ENCODE results near the gene PSMG3.
"Not testable (repeated sequence)": the region's sequence is repeated elsewhere in the genome, so short reads cannot be mapped to it uniquely, and the experiment has no call there.

Gene PSMG3

DNA sequence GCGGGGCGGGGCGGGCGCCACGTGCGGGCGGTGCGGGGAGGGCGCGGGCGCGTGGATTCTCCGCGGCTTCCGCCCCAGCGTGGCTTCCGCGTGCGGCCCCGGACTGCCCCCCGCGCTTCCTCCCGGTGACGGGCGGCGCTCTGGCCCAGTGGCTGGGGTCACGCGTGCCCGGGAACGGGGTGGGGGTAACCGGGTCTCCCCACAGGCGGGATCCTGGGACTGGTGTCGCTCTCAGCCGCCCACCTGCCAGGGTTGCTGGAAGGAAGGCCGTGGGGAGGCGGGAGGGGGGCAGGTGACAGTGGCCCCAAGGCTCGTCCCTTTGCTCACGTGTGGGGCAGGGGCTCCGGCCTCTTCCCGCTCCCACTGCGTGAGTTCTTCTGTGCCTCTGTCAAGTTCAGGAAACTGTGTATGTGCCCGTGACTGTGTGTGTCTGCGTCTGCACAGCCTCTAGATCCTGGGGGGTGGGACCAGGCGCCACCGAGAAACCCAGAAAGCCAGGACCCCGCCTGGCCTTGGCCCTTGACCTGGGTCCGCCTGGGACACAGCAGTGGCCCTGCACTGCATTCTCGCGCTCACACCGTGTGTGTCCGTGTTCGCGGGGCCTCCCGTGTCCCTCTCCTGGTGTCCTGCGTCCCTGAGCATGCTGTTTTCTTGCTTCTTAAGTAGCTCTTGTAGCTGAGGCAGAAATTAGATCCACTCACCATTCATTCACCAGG lies 38.4 kb downstream of the PSMG3 start:
- no peak overlapping the region for H2AFZ ChIP-seq (ENCODE audit: low read length, unreplicated experiment)
- H3K79me2 ChIP-seq (ENCODE audit: control insufficient read depth, insufficient read depth, low read length, unreplicated experiment): peaks cover 13% of the 10 kb centered on the region
- peaks cover 32% of the 10 kb centered on the region for H3K4me1 ChIP-seq (ENCODE audit: control insufficient read depth, insufficient read depth, low read length, unreplicated experiment)
- H3K27me3 ChIP-seq (ENCODE audit: insufficient read depth, low read length): no peaks in the 10 kb centered on the region
- no peaks in the 10 kb centered on the region for H3K36me3 ChIP-seq (ENCODE audit: insufficient read depth, low read length)
- H3K4me3 ChIP-seq (ENCODE audit: low read depth, low read length): peak overlapping the region; percentile 75
- H3K27ac ChIP-seq (ENCODE audit: low read depth, low read length): peak overlapping the region; percentile 97

DNA sequence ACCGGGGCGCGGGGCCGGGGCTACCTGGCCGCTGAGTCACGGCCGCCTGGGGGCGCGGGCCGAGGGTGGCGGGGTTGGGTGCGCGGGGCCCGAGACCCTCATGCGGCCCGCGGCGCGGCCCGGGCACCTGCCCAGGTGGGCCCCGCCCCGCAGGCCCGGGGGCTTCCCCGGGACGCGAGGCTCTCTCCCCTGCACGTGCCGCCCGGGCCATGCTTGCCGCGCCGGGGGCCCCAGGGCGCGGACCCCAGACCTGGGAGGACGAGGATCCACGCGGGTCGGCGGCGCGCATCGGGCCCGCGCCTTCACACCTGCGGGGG lies 38.9 kb downstream of the PSMG3 start:
- peak overlapping the region; percentile 97; the same call in 1 of the 2 replicates for H3K27ac ChIP-seq (ENCODE audit: low read depth, low read length)
- peak overlapping the region; percentile 75 for H3K4me3 ChIP-seq (ENCODE audit: low read depth, low read length)
- peaks cover 9% of the 10 kb centered on the region for H3K79me2 ChIP-seq (ENCODE audit: control insufficient read depth, insufficient read depth, low read length, unreplicated experiment)
- H3K4me1 ChIP-seq (ENCODE audit: control insufficient read depth, insufficient read depth, low read length, unreplicated experiment): peaks cover 28% of the 10 kb centered on the region
- no peaks in the 10 kb centered on the region for H3K27me3 ChIP-seq (ENCODE audit: insufficient read depth, low read length)
- no peak overlapping the region for H2AFZ ChIP-seq (ENCODE audit: low read length, unreplicated experiment)
- H3K36me3 ChIP-seq (ENCODE audit: insufficient read depth, low read length): no peaks in the 10 kb centered on the region

DNA sequence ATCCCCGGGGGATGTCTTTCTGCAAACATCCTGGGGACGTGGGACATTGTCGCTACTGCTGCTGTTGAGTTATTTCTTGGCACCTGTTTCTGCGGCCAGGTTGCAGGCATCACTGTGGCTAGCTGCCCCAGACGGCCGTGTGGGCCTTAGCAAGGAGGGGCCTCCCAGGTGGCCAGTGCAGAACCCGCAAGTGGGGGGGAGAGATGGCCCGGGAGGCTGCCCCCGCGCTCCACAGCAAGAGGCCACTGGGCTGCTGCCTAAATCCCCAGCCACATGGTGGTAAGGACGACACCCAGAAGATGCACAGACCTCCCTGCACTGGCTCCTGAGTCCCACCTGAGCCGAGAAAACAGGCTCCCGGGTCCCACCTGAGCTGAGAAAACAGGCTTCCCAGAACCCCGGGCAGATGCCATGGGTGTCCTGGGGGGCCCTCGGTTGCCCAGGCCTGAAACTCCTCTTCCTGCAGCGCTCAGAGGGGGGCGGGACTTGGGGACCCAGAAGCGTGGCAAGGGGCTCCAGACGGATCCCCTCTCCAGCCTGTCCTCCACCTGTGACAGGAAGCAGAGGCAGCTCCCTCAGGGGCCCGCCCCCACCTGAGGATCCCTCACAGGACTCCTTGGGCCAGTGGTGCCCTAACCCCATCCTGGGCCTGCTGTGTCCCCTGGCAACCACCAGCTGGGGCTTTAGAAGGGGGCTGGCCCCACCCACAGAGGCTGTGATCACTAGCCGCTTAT lies 40.3 kb downstream of the PSMG3 start:
- Histone ChIP-seq H2AFZ (ENCODE audit: low read length, unreplicated experiment) (no peak overlapping the region), H3K79me2 (ENCODE audit: control insufficient read depth, insufficient read depth, low read length, unreplicated experiment) (peaks cover 5% of the 10 kb centered on the region), H3K27ac (ENCODE audit: low read depth, low read length) (no peak overlapping the region), H3K4me3 (ENCODE audit: low read depth, low read length) (peak overlapping the region; percentile 60; the same call in 1 of the 2 replicates), H3K4me1 (ENCODE audit: control insufficient read depth, insufficient read depth, low read length, unreplicated experiment) (peaks cover 28% of the 10 kb centered on the region), H3K27me3 (ENCODE audit: insufficient read depth, low read length) (no peaks in the 10 kb centered on the region), H3K36me3 (ENCODE audit: insufficient read depth, low read length) (no peaks in the 10 kb centered on the region)

DNA sequence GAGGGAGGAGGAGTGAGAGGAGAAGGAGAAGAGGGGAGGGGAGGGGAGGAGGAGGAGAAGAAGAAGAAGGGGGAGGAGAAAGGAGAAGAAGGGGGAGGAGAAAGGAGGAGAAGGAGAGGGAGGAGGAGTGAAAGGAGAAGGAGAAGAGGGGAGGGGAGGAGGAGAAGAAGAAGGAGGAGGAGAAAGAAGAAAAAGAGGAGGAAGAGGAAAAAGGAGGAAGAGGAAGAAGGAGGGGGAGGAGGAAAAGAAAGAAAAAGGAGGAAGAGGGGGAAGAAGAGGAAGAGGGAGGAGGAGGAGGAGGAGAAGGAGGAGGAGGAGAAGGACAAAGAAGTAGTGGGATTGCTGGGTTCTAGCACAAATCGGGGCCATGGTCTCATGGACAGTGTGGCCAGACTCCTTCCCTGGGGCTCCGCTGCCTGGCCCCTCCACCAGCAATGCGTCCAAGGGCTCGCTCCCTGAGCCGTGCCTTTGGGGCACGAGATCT lies 43.5 kb downstream of the PSMG3 start:
- peaks cover 15% of the 10 kb centered on the region for H3K27me3 ChIP-seq (ENCODE audit: insufficient read depth, low read length)
- H3K4me3 ChIP-seq (ENCODE audit: low read depth, low read length): peak overlapping the region; percentile 31
- no peaks in the 10 kb centered on the region for H3K4me1 ChIP-seq (ENCODE audit: control insufficient read depth, insufficient read depth, low read length, unreplicated experiment)
- H3K79me2 ChIP-seq (ENCODE audit: control insufficient read depth, insufficient read depth, low read length, unreplicated experiment): no peaks in the 10 kb centered on the region
- peak overlapping the region; percentile 34 for H2AFZ ChIP-seq (ENCODE audit: low read length, unreplicated experiment)
- H3K27ac ChIP-seq (ENCODE audit: low read depth, low read length): no peak overlapping the region
- no peaks in the 10 kb centered on the region for H3K36me3 ChIP-seq (ENCODE audit: insufficient read depth, low read length)

DNA sequence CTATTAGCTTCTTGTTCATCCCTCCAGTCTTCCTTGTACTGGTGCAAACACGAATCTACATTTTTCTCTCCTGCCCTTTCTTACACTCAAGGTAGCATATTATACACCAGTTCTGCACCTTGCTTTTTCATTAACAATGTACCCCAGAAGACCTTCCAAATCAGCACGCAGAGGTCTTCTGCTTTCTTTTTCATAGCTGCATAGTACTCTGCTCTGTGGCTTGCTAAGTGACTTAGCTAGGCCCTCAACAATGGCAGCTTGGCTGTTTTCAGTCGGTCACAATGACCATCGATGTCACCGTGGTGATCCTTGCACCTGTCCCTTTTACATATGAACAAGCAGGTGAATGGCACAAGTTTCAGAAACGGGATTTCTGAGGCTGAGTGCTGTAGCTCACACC lies 44.4 kb downstream of the PSMG3 start:
- no peaks in the 10 kb centered on the region for H3K36me3 ChIP-seq (ENCODE audit: insufficient read depth, low read length)
- H3K4me3 ChIP-seq (ENCODE audit: low read depth, low read length): no peak overlapping the region
- no peak overlapping the region for H3K27ac ChIP-seq (ENCODE audit: low read depth, low read length)
- H2AFZ ChIP-seq (ENCODE audit: low read length, unreplicated experiment): no peak overlapping the region
- peaks cover 5% of the 10 kb centered on the region for H3K4me1 ChIP-seq (ENCODE audit: control insufficient read depth, insufficient read depth, low read length, unreplicated experiment)
- no peaks in the 10 kb centered on the region for H3K79me2 ChIP-seq (ENCODE audit: control insufficient read depth, insufficient read depth, low read length, unreplicated experiment)
- H3K27me3 ChIP-seq (ENCODE audit: insufficient read depth, low read length): peaks cover 15% of the 10 kb centered on the region

DNA sequence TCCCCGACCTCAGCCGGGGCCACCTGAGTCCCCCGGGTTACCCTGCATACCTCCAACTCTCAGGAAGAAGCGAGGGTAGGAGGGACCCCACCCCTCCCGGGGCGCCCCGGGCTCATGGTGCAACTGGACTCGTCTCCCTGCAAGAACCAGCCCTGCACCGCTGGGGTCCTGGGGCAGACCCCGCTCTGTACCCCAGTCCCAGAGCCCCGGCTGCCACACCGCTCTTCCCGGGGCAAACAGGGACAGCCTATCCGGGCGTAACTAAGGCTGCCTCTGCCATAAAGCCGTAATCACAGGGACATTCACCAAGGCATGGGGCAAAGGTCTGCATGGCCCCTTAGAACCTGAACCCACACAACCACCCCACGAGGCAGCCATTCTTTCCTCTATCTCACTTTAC lies 46.0 kb downstream of the PSMG3 start:
- Histone ChIP-seq H3K4me3 (ENCODE audit: low read depth, low read length) (no peak overlapping the region), H3K36me3 (ENCODE audit: insufficient read depth, low read length) (no peaks in the 10 kb centered on the region), H3K27ac (ENCODE audit: low read depth, low read length) (no peak overlapping the region), H3K4me1 (ENCODE audit: control insufficient read depth, insufficient read depth, low read length, unreplicated experiment) (peaks cover 9% of the 10 kb centered on the region), H3K27me3 (ENCODE audit: insufficient read depth, low read length) (peaks cover 15% of the 10 kb centered on the region), H2AFZ (ENCODE audit: low read length, unreplicated experiment) (no peak overlapping the region), H3K79me2 (ENCODE audit: control insufficient read depth, insufficient read depth, low read length, unreplicated experiment) (no peaks in the 10 kb centered on the region)

DNA sequence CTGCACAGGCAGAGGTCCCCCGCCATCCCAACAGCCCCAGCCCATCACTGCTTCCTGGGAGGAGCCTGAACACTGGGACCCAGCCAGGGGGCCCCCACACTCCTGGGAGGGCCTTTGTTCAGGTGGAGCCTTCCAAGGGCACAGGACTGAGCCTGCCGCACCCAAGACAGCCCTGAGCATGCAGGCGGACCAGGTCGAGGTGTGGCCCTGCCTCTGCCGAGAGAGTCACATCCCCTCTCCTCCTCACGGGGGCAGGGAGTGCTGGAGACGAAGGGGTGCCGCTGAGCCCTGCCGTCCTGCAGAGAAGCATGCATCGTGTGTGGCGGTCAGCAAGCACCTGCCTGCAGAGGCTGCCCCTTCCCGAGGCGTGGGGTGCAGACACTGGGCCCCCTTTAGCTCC lies 46.6 kb downstream of the PSMG3 start:
- H2AFZ ChIP-seq (ENCODE audit: low read length, unreplicated experiment): no peak overlapping the region
- no peak overlapping the region for H3K4me3 ChIP-seq (ENCODE audit: low read depth, low read length)
- no peak overlapping the region for H3K27ac ChIP-seq (ENCODE audit: low read depth, low read length)
- H3K36me3 ChIP-seq (ENCODE audit: insufficient read depth, low read length): no peaks in the 10 kb centered on the region
- peaks cover 9% of the 10 kb centered on the region for H3K4me1 ChIP-seq (ENCODE audit: control insufficient read depth, insufficient read depth, low read length, unreplicated experiment)
- H3K79me2 ChIP-seq (ENCODE audit: control insufficient read depth, insufficient read depth, low read length, unreplicated experiment): no peaks in the 10 kb centered on the region
- H3K27me3 ChIP-seq (ENCODE audit: insufficient read depth, low read length): peaks cover 15% of the 10 kb centered on the region

DNA sequence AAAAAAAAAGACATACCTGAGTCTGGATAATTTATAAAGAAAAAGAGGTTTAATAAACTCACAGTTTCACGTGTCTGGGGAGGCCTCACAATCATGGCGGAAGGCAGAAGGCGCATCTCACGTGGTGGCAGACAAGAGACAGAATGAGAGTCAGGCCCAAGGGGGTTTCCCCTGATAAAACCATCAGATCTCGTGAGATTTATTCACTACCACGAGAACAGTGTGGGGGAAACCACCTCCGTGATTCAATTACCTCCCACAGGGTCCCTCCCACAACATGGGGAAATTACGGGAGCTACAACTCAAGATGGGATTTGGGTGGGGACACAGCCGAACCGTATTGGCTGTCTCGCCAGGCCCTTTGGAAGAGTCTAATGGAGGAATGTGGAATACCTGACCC lies 48.4 kb downstream of the PSMG3 start:
- peaks cover 12% of the 10 kb centered on the region for H3K4me1 ChIP-seq (ENCODE audit: control insufficient read depth, insufficient read depth, low read length, unreplicated experiment)
- no peaks in the 10 kb centered on the region for H3K79me2 ChIP-seq (ENCODE audit: control insufficient read depth, insufficient read depth, low read length, unreplicated experiment)
- H3K36me3 ChIP-seq (ENCODE audit: insufficient read depth, low read length): no peaks in the 10 kb centered on the region
- H3K27ac ChIP-seq (ENCODE audit: low read depth, low read length): no peak overlapping the region
- H2AFZ ChIP-seq (ENCODE audit: low read length, unreplicated experiment): no peak overlapping the region
- H3K4me3 ChIP-seq (ENCODE audit: low read depth, low read length): no peak overlapping the region
- H3K27me3 ChIP-seq (ENCODE audit: insufficient read depth, low read length): peaks cover 15% of the 10 kb centered on the region

DNA sequence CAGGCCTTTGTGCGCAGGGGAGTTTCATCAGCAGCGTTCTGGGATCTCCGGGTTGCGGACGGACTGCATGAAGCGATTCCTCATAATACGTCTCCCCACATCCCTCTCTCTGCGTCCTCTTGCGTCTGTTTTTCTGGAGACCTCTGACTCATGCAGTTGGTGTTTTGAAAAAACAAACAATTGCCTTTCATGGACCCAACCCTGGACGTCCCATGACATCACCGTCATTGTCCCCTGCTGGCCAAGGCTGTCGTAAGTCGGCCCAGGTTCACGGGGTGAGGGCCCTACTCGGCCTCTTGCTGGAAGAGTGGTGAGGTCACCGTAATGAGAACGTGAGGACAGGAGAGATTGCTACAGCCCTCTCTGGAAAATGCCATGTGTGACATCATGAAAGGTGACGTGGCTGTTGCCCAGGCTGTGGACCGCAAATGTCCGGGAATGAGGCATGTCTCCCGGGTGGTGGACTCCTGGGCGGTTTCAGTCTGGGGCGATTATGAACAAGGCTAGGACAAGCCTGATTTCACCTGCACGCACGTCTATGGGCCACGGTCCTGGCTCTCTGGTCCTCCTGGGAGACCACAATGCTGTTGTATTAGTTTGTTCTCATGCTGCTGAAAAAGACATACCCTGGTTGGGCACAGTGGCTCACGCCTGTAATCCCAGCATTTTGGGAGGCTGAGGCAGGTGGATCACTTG lies 49.1 kb downstream of the PSMG3 start:
- Histone ChIP-seq H3K36me3 (ENCODE audit: insufficient read depth, low read length) (no peaks in the 10 kb centered on the region), H3K4me1 (ENCODE audit: control insufficient read depth, insufficient read depth, low read length, unreplicated experiment) (peaks cover 13% of the 10 kb centered on the region), H3K27me3 (ENCODE audit: insufficient read depth, low read length) (peaks cover 15% of the 10 kb centered on the region), H3K4me3 (ENCODE audit: low read depth, low read length) (no peak overlapping the region), H3K27ac (ENCODE audit: low read depth, low read length) (peak overlapping the region; percentile 56; the same call in 1 of the 2 replicates), H2AFZ (ENCODE audit: low read length, unreplicated experiment) (no peak overlapping the region), H3K79me2 (ENCODE audit: control insufficient read depth, insufficient read depth, low read length, unreplicated experiment) (no peaks in the 10 kb centered on the region)

DNA sequence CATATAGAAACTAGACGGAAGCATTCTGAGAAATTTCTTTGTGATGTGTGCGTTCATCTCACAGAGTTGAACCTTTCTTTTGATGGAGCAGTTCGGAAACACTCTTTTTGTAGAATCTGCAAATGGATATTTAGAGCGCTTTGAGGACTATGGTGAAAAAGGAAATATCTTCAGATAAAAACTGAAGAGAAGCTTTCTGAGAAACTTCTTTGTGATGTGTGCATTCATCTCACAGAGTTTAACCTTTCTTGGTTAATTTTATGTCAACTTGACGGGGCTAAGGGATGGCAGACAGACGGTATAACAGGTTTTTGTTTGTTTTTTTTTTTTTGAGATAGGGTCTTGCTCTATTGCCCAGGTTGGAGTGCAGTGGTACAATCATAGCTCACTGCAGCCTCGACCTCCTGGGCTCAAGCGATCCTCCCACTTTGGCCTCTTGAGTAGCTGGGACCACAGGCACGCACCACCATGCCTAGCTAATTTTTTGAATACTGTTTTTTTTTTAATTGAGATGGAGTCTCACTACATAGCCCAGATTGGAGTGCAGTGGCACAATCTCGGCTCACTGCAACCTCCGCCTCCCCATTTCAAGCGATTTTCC lies 50.4 kb downstream of the PSMG3 start:
- not testable (repeated sequence) for H3K4me3 ChIP-seq (ENCODE audit: low read depth, low read length); H3K36me3 ChIP-seq (ENCODE audit: insufficient read depth, low read length); H3K79me2 ChIP-seq (ENCODE audit: control insufficient read depth, insufficient read depth, low read length, unreplicated experiment); H3K27ac ChIP-seq (ENCODE audit: low read depth, low read length); H2AFZ ChIP-seq (ENCODE audit: low read length, unreplicated experiment)
- H3K27me3 ChIP-seq (ENCODE audit: insufficient read depth, low read length): peaks cover 15% of the 10 kb centered on the region
- peaks cover 17% of the 10 kb centered on the region for H3K4me1 ChIP-seq (ENCODE audit: control insufficient read depth, insufficient read depth, low read length, unreplicated experiment)
